Activated naive CD8-positive, alpha-beta T cell (primary cell): ENCODE measurements around the gene YBEY.

Experiments used
- H3K27ac Mint-ChIP-seq: one replicate; pipeline ENCODE4 v1.8.0; 2021; ENCODE audit warnings: mixed read lengths
- H3K27me3 Mint-ChIP-seq: one replicate; pipeline ENCODE4 v1.8.0; 2021; ENCODE audit warnings: mixed read lengths
- H3K36me3 Mint-ChIP-seq: one replicate; pipeline ENCODE4 v1.8.0; 2021; ENCODE audit warnings: mixed read lengths
- H3K4me1 Mint-ChIP-seq: one replicate; pipeline ENCODE4 v1.8.0; 2021; ENCODE audit warnings: low read depth, mixed read lengths
- H3K4me3 Mint-ChIP-seq: one replicate; pipeline ENCODE4 v1.8.0; 2021; ENCODE audit warnings: mild to moderate bottlenecking, mixed read lengths
- H3K9me3 Mint-ChIP-seq: one replicate; pipeline ENCODE4 v1.8.0; 2021; ENCODE audit warnings: low read depth, mixed read lengths

Gene YBEY

GRCh38 chr21:46253610-46254124 is 32.5 kb upstream of the YBEY start:
- no peaks in the 10 kb centered on the region for H3K9me3 Mint-ChIP-seq
- H3K27me3 Mint-ChIP-seq: no peaks in the 10 kb centered on the region
- peak overlapping the region; percentile 96 for H3K27ac Mint-ChIP-seq
- peaks cover 46% of the 10 kb centered on the region for H3K4me1 Mint-ChIP-seq
- peaks cover 26% of the 10 kb centered on the region for H3K36me3 Mint-ChIP-seq
- peak overlapping the region; percentile 53 for H3K4me3 Mint-ChIP-seq

GRCh38 chr21:46254208-46254975 is 31.8 kb upstream of the YBEY start:
- peak overlapping the region; percentile 53 for H3K4me3 Mint-ChIP-seq
- H3K27ac Mint-ChIP-seq: peak overlapping the region; percentile 96
- H3K27me3 Mint-ChIP-seq: no peaks in the 10 kb centered on the region
- H3K4me1 Mint-ChIP-seq: peaks cover 44% of the 10 kb centered on the region
- H3K9me3 Mint-ChIP-seq: no peaks in the 10 kb centered on the region
- peaks cover 23% of the 10 kb centered on the region for H3K36me3 Mint-ChIP-seq

GRCh38 chr21:46255166-46255565 is 31.0 kb upstream of the YBEY start:
- no peaks in the 10 kb centered on the region for H3K9me3 Mint-ChIP-seq
- no peak overlapping the region for H3K4me3 Mint-ChIP-seq
- no peaks in the 10 kb centered on the region for H3K27me3 Mint-ChIP-seq
- peaks cover 37% of the 10 kb centered on the region for H3K4me1 Mint-ChIP-seq
- H3K36me3 Mint-ChIP-seq: peaks cover 18% of the 10 kb centered on the region
- H3K27ac Mint-ChIP-seq: peak overlapping the region; percentile 96

GRCh38 chr21:46255758-46256337 is 30.3 kb upstream of the YBEY start:
- Mint-ChIP-seq H3K4me3 (no peak overlapping the region), H3K27ac (no peak overlapping the region), H3K36me3 (peaks cover 17% of the 10 kb centered on the region), H3K9me3 (no peaks in the 10 kb centered on the region), H3K4me1 (peaks cover 30% of the 10 kb centered on the region), H3K27me3 (no peaks in the 10 kb centered on the region)

- no peaks in the 10 kb centered on the region for H3K9me3 Mint-ChIP-seq
- no peak overlapping the region for H3K27ac Mint-ChIP-seq
- peaks cover 21% of the 10 kb centered on the region for H3K36me3 Mint-ChIP-seq
- H3K4me3 Mint-ChIP-seq: no peak overlapping the region
- H3K27me3 Mint-ChIP-seq: no peaks in the 10 kb centered on the region
- H3K4me1 Mint-ChIP-seq: peaks cover 25% of the 10 kb centered on the region
Measured at GRCh38 chr21:46256501-46256994, 29.6 kb upstream of the YBEY start.

GRCh38 chr21:46264046-46264689 is 22.0 kb upstream of the YBEY start:
- Mint-ChIP-seq H3K27me3 (no peaks in the 10 kb centered on the region), H3K4me1 (no peaks in the 10 kb centered on the region), H3K36me3 (peaks cover 6% of the 10 kb centered on the region), H3K9me3 (no peaks in the 10 kb centered on the region), H3K27ac (no peak overlapping the region), H3K4me3 (no peak overlapping the region)

- Mint-ChIP-seq H3K36me3 (peaks cover 6% of the 10 kb centered on the region), H3K27me3 (no peaks in the 10 kb centered on the region), H3K4me3 (no peak overlapping the region), H3K27ac (no peak overlapping the region), H3K4me1 (no peaks in the 10 kb centered on the region), H3K9me3 (no peaks in the 10 kb centered on the region)
Measured at GRCh38 chr21:46264690-46265144, 21.4 kb upstream of the YBEY start.

GRCh38 chr21:46265736-46266525 is 20.2 kb upstream of the YBEY start:
- Mint-ChIP-seq H3K9me3 (no peaks in the 10 kb centered on the region), H3K27me3 (no peaks in the 10 kb centered on the region), H3K4me1 (no peaks in the 10 kb centered on the region), H3K4me3 (no peak overlapping the region), H3K36me3 (peaks cover 5% of the 10 kb centered on the region), H3K27ac (no peak overlapping the region)

- Mint-ChIP-seq H3K27me3 (no peaks in the 10 kb centered on the region), H3K36me3 (peaks cover 2% of the 10 kb centered on the region), H3K4me1 (no peaks in the 10 kb centered on the region), H3K4me3 (no peak overlapping the region), H3K27ac (no peak overlapping the region), H3K9me3 (no peaks in the 10 kb centered on the region)
Measured at GRCh38 chr21:46266946-46267345, 19.2 kb upstream of the YBEY start.

- no peak overlapping the region for H3K27ac Mint-ChIP-seq
Measured at GRCh38 chr21:46268371-46268770, 17.8 kb upstream of the YBEY start.

GRCh38 chr21:46269466-46269865 is 16.7 kb upstream of the YBEY start:
- peaks cover 5% of the 10 kb centered on the region for H3K36me3 Mint-ChIP-seq
- no peak overlapping the region for H3K4me3 Mint-ChIP-seq
- no peaks in the 10 kb centered on the region for H3K9me3 Mint-ChIP-seq
- no peak overlapping the region for H3K27ac Mint-ChIP-seq
- H3K4me1 Mint-ChIP-seq: no peaks in the 10 kb centered on the region
- H3K27me3 Mint-ChIP-seq: no peaks in the 10 kb centered on the region

More at GRCh38 chr21:46268371-46268770, 17.8 kb upstream of the YBEY start:
- no peaks in the 10 kb centered on the region for H3K27me3 Mint-ChIP-seq
- no peak overlapping the region for H3K4me3 Mint-ChIP-seq
- H3K36me3 Mint-ChIP-seq: peaks cover 1% of the 10 kb centered on the region
- H3K4me1 Mint-ChIP-seq: no peaks in the 10 kb centered on the region
- H3K9me3 Mint-ChIP-seq: no peaks in the 10 kb centered on the region

- H3K36me3 Mint-ChIP-seq: peaks cover 10% of the 10 kb centered on the region
- no peak overlapping the region for H3K4me3 Mint-ChIP-seq
- no peak overlapping the region for H3K27ac Mint-ChIP-seq
- no peaks in the 10 kb centered on the region for H3K27me3 Mint-ChIP-seq
- peaks cover 3% of the 10 kb centered on the region for H3K4me1 Mint-ChIP-seq
- no peaks in the 10 kb centered on the region for H3K9me3 Mint-ChIP-seq
Measured at GRCh38 chr21:46273341-46273740, 12.8 kb upstream of the YBEY start.

- no peaks in the 10 kb centered on the region for H3K27me3 Mint-ChIP-seq
- no peak overlapping the region for H3K4me3 Mint-ChIP-seq
- peaks cover 9% of the 10 kb centered on the region for H3K4me1 Mint-ChIP-seq
- peaks cover 10% of the 10 kb centered on the region for H3K36me3 Mint-ChIP-seq
- no peak overlapping the region for H3K27ac Mint-ChIP-seq
- no peaks in the 10 kb centered on the region for H3K9me3 Mint-ChIP-seq
Measured at GRCh38 chr21:46274797-46275390, 11.2 kb upstream of the YBEY start.

GRCh38 chr21:46284077-46284644 is 2.0 kb upstream of the YBEY start:
- H3K27ac Mint-ChIP-seq: peak overlapping the region; percentile 77
- peak overlapping the region; percentile 95 for H3K4me3 Mint-ChIP-seq
- H3K9me3 Mint-ChIP-seq: no peaks in the 10 kb centered on the region
- H3K27me3 Mint-ChIP-seq: no peaks in the 10 kb centered on the region
- H3K36me3 Mint-ChIP-seq: peaks cover 4% of the 10 kb centered on the region
- H3K4me1 Mint-ChIP-seq: peaks cover 55% of the 10 kb centered on the region
